CD4-positive, alpha-beta T cell treated with Interferon alpha-2 for 1 hour (primary cell): ENCODE results near the gene RXRG.

Experiments used
- DNase-seq, 2 donors: peaks; one replicate each; pipeline ENCODE4 v3.0.0-alpha.2; 2020 to 2022

RXRG gene

DNA sequence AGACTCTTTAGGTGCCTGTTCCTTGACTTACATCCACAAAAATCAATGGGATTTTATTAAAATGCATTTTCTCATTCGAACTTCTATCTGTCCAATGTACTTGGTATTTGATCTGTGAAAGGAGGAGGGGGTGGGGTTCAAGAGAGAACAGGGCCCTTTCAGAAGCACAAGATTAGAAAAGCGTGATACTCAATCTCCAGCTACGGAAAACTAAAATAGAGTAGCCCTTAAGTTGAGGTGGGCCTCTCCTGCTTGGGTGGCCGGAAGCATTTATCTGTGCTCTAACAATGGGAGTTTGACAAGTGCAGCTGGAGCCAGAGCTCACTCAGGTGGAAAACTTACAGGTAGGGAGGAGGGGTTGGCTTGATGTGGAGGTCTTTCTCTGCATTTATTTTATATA lies 462 bp upstream of the RXRG start:
- DNase-seq, result no peak

DNA sequence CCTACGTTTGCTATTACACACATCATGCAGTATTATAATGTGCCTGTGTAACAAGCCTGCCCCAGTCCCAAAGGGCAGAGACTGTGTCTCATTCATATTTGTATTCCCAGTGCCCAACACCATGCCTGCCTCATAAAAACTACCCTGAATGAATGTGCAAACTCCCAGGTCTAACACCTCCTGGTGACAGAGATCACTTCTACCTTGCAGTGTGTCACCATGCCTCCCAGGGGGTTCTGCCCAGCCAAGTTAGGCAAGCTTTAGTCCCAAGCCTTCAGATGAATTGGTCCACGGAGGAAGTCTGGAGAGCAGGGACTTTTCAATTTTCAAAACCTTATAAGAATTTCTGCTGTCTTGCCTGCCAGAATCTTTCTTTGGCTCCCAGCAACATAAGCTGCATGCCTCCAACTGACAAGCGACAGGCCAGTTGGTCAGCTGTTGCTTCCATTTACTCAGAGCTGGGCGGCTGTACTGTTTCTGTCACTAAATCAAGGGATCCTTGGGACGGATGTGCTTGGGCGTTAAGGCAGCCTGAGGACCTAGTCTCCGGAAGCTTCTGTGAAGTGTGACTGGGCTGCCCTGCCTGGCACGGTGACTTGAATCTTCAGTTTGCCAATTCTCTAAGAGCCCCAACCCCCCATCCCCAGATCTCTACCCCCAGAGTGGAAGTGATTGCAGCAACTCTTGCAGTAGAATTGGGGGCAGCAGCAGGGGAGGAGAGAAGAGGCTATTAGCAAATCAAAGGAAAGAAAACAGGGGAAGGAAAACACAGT lies 1.2 kb downstream of the RXRG start:
- DNase-seq, result no peak

DNA sequence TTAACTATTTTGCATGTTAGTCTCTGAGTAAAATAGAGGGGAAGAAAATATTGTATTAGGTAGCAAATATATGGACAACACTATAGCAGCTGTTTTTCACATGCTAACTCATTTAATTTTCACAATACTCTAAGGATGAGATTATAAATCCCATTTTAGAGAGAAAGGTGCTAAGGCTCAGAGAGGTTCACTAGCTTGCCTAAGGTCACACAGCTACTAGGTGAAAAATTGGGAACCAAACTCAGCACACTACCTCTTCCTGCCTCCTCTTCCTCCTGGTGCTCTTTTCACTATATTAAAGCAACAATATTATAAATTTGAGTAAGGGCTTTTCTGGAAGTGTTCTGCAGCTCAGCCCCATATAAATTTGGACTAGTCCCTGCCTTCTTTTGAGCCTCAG lies 2.3 kb downstream of the RXRG start:
- no peak for DNase-seq

DNA sequence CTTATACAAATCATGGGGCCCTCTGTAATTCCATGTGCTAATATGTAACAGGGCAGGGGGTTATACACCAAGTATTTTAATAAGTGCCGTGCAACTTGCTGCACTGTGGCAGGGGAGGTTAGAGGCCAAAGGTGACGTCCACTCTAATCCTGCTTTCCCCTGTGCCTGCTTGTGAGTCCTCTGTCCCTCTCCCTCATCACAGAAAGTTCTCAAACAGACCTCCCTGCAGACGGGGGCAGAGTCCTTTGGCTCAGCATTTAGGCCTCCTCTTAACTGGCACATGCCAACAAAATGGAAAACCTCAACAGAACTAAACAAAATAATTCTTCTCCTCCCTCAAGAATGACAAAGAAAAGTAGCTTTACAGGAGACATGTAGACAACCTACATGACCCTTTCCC lies 2.9 kb downstream of the RXRG start:
- no peak for DNase-seq

DNA sequence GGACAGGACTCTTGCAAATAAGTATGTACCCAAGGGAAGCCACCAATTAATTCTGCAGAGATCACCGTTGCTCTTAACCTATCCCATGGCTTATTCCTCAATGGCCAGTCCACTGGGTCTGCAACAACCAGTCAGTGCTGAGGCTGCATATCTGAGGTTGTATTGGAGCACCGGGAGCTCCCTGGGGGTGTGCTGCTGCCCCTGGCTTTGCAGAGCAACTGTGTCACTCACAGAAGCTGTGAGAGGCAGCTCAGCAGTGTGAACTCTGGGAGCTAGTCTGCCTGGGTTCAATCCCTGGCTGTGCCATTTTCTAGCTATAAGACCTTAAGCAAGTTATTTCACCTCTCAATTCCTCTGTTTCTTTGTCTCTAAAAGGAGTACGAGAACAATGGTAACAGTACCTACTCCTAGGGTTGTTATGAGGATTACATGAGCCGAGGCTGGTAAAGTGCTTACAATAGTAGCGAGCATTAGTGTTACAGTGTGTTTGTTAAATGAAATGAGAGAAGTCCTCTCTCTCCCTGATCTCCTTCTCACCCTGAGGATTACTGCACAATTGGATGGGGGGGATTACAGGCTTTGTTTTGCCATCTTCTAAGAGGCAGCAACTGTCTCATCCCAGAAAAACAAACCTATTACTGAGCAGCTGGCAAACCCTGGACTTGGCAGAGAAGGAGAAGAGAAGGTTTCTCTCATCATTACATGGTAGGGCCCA lies 3.6 kb downstream of the RXRG start:
- no peak for DNase-seq

DNA sequence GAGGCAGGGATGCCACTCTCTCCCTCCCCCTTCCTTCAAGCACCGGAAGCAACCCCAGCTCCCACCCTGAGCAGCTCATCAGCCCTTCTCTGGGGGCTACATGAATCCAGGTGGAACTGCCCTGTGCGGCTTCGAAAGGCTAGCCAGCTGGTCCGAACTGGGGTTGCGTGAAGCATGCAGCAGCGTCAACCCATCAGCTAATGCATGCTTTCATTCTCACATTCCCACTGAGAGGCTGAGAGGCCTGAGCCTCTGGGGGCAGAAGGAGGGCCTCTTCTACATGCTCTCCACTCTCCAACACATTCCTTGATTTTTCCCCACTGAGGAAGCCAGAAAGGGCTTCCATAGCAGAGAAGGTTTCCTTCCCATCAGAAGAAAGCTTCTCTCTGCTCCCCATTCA lies 5.6 kb downstream of the RXRG start:
- no peak for DNase-seq

DNA sequence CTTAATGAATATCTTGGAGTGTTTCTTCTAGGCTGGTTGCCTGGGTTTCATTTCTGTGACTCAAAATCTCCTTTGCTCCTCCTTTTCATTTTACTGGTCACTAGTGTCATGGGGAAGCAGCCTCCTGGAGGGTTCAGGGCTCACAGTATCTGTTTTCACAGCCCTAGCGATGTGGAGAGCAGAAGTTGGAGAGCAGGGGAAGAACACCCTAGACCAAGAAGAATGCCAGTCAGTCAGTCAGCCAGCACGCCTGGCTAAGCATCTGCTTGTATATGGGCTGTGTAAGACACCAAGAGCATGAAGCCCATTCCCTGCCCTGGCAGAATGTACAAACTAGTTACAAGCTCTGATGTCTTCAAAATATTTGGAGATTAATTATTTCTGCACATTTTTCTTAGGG lies 7.9 kb downstream of the RXRG start:
- DNase-seq, result no peak

DNA sequence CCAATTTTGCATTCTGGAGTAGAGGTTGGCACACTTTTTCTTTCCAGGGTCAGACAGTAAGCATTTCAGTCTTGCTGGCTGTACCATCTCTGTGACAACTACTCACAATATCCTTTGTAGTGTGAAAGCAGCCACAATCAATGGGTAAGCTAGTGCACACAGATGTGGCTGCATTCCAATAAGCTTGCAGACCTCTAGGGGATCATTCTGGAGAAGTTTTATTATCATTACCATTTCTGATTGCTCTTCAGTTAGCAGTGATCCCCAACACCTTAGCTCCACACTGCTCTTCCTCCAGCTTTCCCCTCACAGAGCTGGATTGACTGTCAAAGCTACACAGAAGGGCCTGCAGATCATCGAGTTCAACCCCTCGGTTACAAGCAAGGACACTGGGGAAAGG lies 9.1 kb downstream of the RXRG start:
- DNase-seq, result no peak

DNA sequence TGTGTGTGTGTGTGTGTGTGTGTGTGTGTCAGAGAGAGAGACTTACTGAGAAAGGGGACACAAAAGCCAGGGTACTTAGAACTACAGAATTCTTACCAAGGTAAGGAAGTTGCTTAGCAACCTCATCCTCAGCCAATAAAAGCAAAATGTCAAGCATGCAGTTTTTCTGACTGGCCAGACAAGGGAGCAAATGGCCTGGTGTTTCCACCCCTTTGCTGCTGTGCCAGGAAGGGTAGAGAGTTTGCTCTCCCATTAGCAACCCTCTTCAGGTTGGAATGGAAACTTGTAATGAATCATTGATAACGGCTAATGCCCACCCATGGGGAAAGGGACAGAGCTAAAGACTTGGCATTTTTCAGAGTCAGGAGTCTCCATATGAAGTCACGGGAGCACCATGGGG lies 10.6 kb downstream of the RXRG start:
- DNase-seq, result no peak

DNA sequence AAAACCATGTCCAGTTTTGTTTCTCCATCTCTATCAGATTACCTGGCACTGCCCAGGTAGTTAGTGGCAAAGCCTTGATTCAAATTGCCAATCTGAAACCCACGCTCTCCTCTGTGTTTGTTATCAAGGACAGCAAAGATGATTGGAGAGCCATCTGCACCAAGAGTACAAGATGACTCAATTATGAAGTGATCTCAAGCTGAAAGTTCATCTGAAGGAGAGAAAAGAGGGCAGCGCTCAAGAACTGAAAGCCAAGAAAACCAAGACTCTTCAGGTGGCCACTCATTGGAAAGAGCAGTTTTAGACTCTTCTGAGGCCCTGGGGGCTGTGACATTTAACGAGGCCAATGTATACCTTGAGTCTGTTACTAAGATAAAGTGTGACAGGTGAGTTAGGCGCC lies 13.8 kb downstream of the RXRG start:
- DNase-seq, result no peak

DNA sequence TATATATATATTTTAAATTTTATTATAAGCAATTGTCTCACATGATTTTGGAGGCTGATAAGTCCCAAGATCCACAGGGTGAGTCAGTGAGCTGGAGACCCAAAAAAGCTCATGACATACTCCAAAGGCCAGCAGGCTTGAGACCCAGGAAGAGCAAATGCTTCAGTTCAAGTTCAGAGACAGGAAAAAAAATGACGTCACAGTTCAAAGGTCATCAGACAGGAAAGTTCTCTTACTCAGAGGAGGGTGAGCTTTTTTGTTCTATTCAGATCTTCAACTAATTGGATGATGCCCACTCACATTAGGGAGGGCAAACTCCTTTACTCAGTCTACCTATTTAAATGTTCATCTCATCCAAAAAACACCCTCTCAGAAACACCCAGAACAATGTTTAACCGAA lies 18.2 kb downstream of the RXRG start:
- no peak for DNase-seq

DNA sequence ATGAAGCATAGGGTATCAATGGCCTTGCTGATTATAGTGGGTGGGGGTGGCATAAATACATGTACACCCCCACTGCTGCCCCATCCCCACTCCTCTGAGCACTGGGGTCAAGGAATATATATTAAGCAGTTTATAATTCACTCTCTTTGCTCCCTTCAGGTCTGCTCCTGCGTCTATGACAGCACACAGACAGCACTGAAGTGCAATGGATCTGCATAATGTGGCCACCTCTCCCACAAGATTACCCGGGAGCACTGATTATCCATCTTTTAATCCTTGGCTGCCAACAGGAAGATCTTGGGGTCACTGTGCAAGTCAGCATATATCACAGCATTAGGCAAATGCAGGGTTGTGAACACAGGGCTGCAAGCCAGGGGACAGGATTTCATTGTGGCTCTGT lies 19.3 kb downstream of the RXRG start:
- no peak for DNase-seq

DNA sequence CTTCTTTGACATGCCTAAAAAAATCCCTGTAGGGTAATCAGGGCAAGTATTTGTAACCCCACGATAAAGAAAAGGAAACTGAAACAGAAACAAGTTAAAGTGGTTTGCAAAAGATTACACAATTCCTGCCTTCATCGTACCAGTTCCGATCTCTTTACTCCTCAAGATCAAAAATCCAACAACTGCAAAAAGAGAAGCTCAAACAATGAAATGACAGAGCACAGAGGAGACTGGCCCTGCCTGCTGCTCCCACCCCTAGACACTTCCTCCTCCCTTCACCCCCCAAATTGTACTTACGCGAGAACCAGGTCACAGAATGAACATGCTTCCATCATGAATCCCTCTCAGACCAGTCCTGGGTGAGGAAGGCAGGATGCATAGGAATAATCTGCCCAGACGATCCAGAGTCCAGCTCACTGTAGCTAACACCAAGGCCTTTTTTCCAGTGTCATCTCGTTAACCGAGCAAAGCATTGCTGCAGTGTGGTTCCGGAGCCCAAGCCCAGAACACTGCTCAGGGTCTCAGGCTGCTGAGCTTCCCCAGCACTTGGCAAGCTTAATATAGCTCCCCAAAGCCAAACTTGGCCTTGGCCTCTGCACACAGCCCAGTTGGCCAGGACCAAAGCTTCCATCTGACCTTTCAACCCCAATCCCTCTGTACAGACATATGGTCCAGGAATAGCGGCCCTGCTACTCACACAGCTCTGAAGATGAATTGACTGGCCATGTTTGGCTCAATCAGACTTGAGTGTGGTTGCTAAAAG lies 20.3 kb downstream of the RXRG start:
- DNase-seq, result peak; percentile 5 to 55

DNA sequence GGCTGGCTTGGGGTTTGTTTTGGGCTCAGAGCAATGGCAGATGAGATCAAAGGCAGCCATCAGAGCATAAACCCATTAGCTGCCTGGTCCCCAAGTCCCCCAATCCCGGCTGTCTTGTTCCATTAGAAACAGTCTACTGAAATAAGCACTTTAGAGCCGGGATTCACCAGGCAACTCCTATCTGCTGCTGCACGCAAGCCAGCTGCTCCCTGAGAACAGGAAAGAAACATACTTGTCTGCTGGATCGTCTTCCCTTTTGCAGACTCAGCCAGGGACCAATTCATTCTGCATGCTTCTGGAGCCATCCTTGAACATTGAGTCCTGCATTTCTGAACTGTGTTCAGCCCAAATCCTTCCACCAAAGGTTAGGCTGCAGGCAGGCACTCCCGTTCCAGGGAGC lies 21.8 kb downstream of the RXRG start:
- DNase-seq, result no peak

DNA sequence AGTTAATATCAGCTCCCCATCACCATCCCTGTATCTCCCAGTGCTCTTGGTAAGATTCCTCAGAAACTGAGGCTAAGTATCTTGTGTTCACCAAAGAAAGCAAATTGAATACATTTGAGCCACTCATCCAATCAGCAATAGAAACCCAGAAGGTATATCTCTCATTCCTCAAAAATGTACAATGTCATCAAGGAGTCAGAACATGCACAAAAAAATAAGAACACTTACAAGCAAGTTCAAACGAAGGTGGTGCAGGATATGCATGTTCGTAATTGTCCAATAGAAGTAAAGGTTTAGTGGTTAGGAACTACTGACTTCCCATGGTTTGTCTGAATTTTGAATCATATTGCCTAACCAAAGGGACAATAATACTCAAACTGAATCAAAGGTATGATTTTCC lies 24.3 kb downstream of the RXRG start:
- no peak for DNase-seq

DNA sequence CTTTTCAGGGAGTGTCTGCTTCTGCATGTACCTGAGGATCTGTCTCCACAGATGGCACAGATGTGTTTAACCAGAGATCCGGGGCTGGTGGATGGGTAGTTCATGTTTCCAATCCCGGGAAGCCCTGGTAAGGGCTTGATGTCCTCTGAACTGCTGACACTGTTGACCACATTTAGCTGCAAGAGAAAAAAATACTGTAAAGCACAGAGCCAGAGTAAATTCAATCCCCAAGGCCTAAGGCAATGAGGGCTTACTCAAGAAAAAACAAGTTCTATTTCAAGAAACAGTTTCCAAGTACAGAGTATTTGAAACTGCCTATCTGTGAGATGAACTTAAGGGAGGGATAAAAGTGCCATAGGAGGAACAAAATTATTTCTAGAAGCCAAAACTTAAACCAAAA lies 25.1 kb downstream of the RXRG start:
- no peak for DNase-seq

DNA sequence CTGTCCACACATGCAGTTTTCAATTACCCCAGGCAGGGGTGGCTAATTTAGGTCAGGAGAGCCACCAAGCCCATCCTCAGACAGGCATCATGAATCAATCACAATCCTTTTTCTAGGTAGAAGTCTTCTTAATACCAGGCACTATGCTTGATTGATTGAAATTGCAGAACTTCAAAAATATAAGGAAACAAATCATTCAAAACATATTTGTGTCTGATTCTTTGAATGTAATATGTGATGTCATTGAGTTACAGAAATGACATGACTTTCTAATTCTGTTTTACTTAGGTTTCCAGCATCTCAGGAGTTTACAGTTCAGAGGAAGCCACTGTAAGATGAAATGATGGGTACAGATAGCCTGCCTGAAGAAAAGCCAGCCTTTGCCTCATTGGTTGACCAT lies 26.7 kb downstream of the RXRG start:
- no peak for DNase-seq

DNA sequence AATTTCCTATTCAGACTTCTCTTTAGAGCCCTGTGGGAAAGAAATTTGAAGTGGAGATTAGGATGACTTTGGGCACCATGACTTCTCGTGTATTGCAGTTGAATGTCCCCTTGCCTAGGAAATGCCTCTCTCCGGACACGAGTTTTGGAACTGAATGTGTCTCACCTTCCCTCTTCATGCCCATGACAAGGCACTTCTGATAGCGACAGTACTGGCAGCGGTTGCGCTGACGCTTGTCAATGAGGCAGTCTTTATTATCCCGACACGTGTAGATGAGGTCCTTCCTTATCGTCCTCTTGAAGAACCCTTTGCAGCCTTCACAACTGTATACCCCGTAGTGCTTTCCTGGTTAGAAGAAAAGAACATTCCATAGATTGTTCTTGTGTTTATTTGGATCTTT lies 28.1 kb downstream of the RXRG start:
- no peak for DNase-seq

DNA sequence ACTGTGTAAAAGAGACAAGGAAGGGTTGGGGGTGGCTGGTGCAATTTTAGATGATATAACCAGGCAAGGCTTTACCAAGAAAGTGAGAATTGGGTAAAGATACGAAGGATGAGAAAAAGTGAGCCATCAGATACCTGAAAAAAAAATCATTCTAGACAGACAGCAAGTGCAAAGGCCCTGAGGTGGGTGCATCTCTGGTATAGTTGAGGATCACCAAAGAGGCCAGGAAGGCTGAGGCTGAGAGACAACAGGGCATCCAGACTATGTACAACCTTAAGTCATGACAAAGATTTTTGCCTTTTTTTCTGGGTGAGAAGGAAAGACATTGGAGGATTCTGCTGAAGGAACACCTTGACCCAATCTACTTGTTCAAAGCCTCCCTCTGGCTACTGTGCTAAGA lies 29.9 kb downstream of the RXRG start:
- no peak for DNase-seq

DNA sequence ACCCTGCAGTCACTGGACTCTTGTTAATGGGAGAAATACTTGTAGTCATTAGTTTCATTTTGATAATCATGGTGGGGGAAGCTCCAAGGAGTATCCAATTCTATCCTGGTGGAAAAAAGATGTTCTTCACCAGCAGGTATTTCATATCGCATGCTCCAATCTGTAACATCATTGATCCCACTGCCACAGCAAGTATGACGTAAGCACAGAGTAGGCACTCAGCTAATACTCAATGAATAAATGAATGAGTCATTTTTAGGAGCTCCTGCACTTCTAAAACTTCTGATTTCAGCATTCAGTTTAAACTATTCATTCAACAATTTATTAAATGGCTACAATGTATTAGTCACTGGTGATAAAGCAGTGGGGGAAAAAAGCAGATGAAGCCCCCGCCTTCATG lies 30.3 kb downstream of the RXRG start:
- no peak for DNase-seq

DNA sequence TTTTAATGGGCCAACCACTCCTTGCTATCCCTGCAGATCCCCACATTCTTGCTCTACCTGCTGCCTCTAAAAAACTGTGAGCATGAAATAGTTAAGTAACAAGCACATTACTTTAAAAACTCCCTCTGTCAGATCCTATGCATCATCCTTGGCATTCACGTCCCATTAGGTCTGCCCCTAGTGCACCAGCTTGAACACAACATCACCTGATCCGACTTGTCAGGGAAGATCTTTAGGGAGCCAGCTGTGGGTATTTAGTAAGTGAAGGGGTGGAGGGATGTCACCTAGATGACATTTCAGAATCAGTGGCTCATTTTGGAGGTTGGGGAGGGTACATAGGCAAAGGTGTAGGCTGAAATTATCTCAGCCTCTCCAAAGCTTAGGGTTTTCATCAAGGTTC lies 33.5 kb downstream of the RXRG start:
- DNase-seq, result no peak

DNA sequence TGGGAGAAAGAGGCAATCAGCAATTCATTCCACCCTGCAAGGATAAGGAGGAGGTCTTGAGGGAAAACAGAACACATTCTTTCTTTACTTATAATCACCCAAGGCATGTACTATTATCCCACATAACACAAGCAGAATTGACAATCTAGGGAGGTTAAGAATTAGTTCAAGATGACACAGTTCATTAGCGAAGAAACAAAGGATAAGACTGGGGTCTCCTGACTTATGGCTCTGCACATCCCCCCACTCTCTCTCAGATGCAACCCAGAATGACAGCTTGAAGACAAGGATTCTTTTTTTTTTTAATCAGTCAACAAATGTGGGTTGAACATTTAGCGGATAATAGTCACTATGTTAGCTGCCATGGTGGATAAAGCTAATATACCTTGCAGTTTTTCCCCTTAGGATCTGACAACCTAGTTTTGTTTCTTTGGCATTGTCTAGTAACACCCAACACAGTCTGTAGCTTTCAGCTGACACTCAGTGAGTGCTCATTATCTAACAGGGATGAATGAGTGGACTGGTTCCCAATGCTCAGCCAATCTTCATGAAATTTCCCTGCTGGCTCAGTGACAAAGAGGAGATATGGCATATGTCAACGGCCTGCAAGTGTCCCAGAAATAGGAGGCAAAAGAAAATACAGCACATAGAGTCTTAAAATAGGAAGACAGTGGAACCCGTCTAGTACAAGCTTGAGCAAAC lies 35.1 kb downstream of the RXRG start:
- no peak for DNase-seq

DNA sequence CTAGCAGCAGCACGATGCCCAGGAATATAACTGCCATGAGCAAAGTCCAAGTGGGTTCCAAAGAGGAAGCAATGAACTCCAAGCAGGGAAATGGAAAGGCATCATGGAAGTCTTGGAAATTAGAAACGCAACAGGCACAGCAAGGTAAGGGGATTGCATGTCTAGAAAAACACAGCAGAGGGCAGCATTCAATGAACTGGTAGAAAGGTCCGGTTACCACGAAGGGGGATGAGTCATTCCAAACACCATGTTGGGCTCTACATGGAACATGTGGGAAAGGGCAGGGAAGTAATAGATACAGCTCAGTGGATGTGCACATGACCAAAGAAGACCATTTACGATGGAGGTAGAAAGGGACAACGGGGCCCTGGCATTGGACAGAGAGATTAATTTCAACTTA lies 36.4 kb downstream of the RXRG start:
- peak in 1 of 2 donors; percentile 21 for DNase-seq

DNA sequence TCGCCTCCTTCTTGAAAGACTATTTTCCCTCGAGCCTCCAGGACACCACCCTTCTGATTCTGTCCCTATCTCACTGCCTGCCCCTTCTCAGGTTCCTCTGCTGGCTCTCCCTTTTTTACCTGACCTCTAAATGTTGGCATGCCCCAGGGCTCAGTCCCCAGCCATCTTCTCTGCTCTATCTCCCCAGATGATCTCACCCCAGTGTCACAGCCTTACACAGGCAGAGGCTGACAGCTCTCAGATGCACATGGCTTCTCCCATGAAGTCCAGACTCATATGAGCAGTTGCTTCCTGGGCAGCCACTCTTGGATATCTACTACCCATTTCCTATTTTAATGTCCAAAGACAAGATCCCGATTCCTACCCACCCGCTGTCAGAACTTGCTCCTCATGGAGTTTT lies 37.5 kb downstream of the RXRG start:
- DNase-seq, result no peak
